GM18909 (cell line): ENCODE results near the gene CSRP1.

Experiments used
- ATAC-seq: cut with Tn5 transposase; IDR thresholded peaks from one replicate; pipeline ENCODE4 v1.9.1; 2021; ENCODE audit warnings: mild to moderate bottlenecking; ENCODE audit not compliant: unreplicated experiment, poor library complexity

The CSRP1 gene

GRCh38 chr1:201461645-201462441, 45.1 kb downstream of the CSRP1 start:
- ATAC-seq, result no peak

GRCh38 chr1:201460814-201461644, 45.9 kb downstream of the CSRP1 start:
- ATAC-seq, result no peak

GRCh38 chr1:201459775-201460174, 47.1 kb downstream of the CSRP1 start:
- ATAC-seq, result no peak

- no peak for ATAC-seq
Observed at GRCh38 chr1:201459052-201459451, 47.9 kb downstream of the CSRP1 start.

- ATAC-seq, result no peak
Observed at GRCh38 chr1:201457508-201457960, 49.4 kb downstream of the CSRP1 start.

GRCh38 chr1:201456499-201457309, 50.2 kb downstream of the CSRP1 start:
- ATAC-seq, result no peak

GRCh38 chr1:201455098-201455497, 51.8 kb downstream of the CSRP1 start:
- ATAC-seq, result no peak

GRCh38 chr1:201454608-201455007, 52.3 kb downstream of the CSRP1 start:
- ATAC-seq, result no peak

GRCh38 chr1:201452866-201453265, 54.1 kb downstream of the CSRP1 start:
- no peak for ATAC-seq

- ATAC-seq, result no peak
Observed at GRCh38 chr1:201450721-201451291, 56.1 kb downstream of the CSRP1 start.

GRCh38 chr1:201448990-201449389, 57.9 kb downstream of the CSRP1 start:
- ATAC-seq, result no peak

GRCh38 chr1:201447903-201448871, 58.7 kb downstream of the CSRP1 start:
- peak; percentile 76 for ATAC-seq

- ATAC-seq, result no peak
Observed at GRCh38 chr1:201445310-201445709, 61.6 kb downstream of the CSRP1 start.

GRCh38 chr1:201444792-201445191, 62.1 kb downstream of the CSRP1 start:
- ATAC-seq, result no peak

- ATAC-seq, result no peak
Observed at GRCh38 chr1:201443747-201444146, 63.2 kb downstream of the CSRP1 start.

GRCh38 chr1:201436969-201437368, 70.0 kb downstream of the CSRP1 start:
- no peak for ATAC-seq

GRCh38 chr1:201436393-201436792, 70.5 kb downstream of the CSRP1 start:
- ATAC-seq, result no peak

GRCh38 chr1:201434266-201434665, 72.7 kb downstream of the CSRP1 start:
- ATAC-seq, result no peak

GRCh38 chr1:201433609-201434008, 73.3 kb downstream of the CSRP1 start:
- no peak for ATAC-seq
